Measurements from ENCODE around the gene C19orf53. TPM values are rescaled to one million over a fixed set of nuclear protein-coding genes. Genes with fewer than 3 reads are reported as not detected.

Gene C19orf53
- total and polyA plus RNA-seq, 2 experiments from 2014 or later: 104 to 401 TPM

GRCh38 chr19:13824703-13825102, 50.4 kb downstream of the C19orf53 start:
- H3K4me1 ChIP-seq (ENCODE audit: insufficient read depth): no peaks in the 10 kb centered on the region; the same call in 1 of the 2 replicates
- TF ChIP-seq ZNF331 (CRISPR knock-in tag; IDR thresholded peaks at IDR 0.05; ENCODE audit: low read depth) (no peak), JUNB (IDR thresholded peaks at IDR 0.05; ENCODE audit: unreplicated experiment) (no peak), CTCF (conservative IDR thresholded peaks at IDR 0.05; ENCODE audit: low read depth in 2 of 2) (no peak), NANOG (IDR thresholded peaks at IDR 0.05; ENCODE audit: borderline replicate concordance) (no peak), CREB1 (CRISPR knock-in tag; IDR thresholded peaks at IDR 0.05; ENCODE audit: low read depth) (no peak), POLR2AphosphoS5 (IDR thresholded peaks at IDR 0.05; ENCODE audit: low read depth) (no peak), ZNF462 (CRISPR knock-in tag; IDR thresholded peaks at IDR 0.05) (no peak), STAT1 (IDR thresholded peaks at IDR 0.05; ENCODE audit: unreplicated experiment) (no peak), ETS1 (IDR thresholded peaks at IDR 0.05) (no peak), REST (IDR thresholded peaks at IDR 0.05; ENCODE audit: unreplicated experiment) (no peak), EZH2phosphoT487 (IDR thresholded peaks at IDR 0.05; ENCODE audit: unreplicated experiment) (no peak), ZNF114 (CRISPR knock-in tag; IDR thresholded peaks at IDR 0.05) (no peak), EZH2 (IDR thresholded peaks at IDR 0.05; ENCODE audit: low read depth, unreplicated experiment) (no peak)
- no peaks in the 10 kb centered on the region for H3K9me2 ChIP-seq (ENCODE audit: insufficient read depth)
- H3K36me3 ChIP-seq (ENCODE audit: insufficient read depth): peaks cover 12% of the 10 kb centered on the region; the same call in 1 of the 2 replicates
- peaks cover 13% of the 10 kb centered on the region for H3K27me3 Mint-ChIP-seq (ENCODE audit: insufficient read depth, low read depth, poor library complexity)
- DNase-seq (ENCODE audit: low spot score) (no peak), ATAC-seq (no peak)
- H3K4me3 Mint-ChIP-seq: no peak overlapping the region
- H3K27me3 ChIP-seq (ENCODE audit: insufficient read depth): no peaks in the 10 kb centered on the region
- no peaks in the 10 kb centered on the region; the same call in 2 of the 3 replicates for H3K9me3 Mint-ChIP-seq
- H3K27ac Mint-ChIP-seq: no peak overlapping the region
- H4K20me1 ChIP-seq (replicated peaks; ENCODE audit: insufficient read depth): peaks cover 12% of the 10 kb centered on the region
- H3K4me2 ChIP-seq: no peak overlapping the region
- H3K79me2 ChIP-seq (replicated peaks; ENCODE audit: insufficient read depth): no peaks in the 10 kb centered on the region
- no peak overlapping the region for H2AFZ ChIP-seq
- peaks cover 14% of the 10 kb centered on the region for H3K4me1 Mint-ChIP-seq
- H3F3A ChIP-seq (replicated peaks; ENCODE audit: low read depth): peaks cover 14% of the 10 kb centered on the region; the same call in 1 of the 2 replicates
- H3K27ac ChIP-seq (ENCODE audit: low read depth): no peak overlapping the region
- H3K36me3 Mint-ChIP-seq (ENCODE audit: low read depth): peaks cover 63% of the 10 kb centered on the region
- no peak overlapping the region for H3K4me3 ChIP-seq

Measured in GM23338 (cell line).